ENCODE results near the gene DCAF12L1.

GRCh38 chrX:126557151-126557550 is 4.5 kb upstream of the DCAF12L1 start:
- TF ChIP-seq CTCF (IDR thresholded peaks at IDR 0.05; ENCODE audit: insufficient read depth, low read depth, low read length) (no peak), EZH2 (IDR thresholded peaks at IDR 0.05; ENCODE audit: insufficient read depth, low read length) (no peak)

All from astrocyte (in vitro differentiated cells and primary cell).